TTC549 (cell line): ENCODE measurements around the gene SPATS2L.

ENCODE experiments used
- FAIRE-seq: peaks from 2 replicates; lab custom pipeline; 2012; peaks lifted over from hg19 to GRCh38; lab: Jason Lieb, UNC

The SPATS2L gene

GRCh38 chr2:200471324-200471848, 164.9 kb downstream of the SPATS2L start:
- FAIRE-seq = no peak

GRCh38 chr2:200471928-200472645, 165.6 kb downstream of the SPATS2L start:
- FAIRE-seq = no peak

DNA sequence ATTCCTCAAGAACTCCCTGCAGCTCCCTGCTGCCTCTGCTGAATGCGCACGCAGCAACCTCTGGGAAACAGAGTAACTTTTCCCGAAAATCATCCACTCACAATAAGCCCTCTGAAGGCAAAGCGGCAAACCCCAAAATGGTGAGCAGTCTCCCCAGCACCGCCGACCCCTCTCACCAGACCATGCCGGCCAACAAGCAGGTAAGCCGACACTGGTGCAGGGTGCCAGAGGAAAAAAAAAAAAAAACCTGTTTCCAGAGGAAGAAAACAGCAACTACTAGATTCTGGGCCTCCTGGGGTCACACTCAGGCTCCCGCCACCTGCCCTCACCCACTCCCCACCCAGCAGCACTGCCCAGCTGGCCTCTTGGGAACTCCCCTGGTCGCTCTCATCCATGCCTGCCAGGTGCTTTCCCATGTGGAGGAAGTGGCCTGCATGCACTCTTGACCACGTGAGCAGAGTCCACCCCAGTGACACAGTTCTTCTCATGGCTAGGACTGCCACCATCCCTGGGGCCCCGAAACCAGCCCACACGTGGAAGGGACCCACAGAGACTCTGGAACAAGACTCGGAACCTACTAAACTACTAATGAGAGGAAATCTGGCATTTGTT, 166.5 kb downstream of the SPATS2L start:
- FAIRE-seq = no peak

GRCh38 chr2:200475795-200476194, 169.3 kb downstream of the SPATS2L start:
- no peak for FAIRE-seq

- no peak for FAIRE-seq
Measured at GRCh38 chr2:200476836-200477235, 170.3 kb downstream of the SPATS2L start.

DNA sequence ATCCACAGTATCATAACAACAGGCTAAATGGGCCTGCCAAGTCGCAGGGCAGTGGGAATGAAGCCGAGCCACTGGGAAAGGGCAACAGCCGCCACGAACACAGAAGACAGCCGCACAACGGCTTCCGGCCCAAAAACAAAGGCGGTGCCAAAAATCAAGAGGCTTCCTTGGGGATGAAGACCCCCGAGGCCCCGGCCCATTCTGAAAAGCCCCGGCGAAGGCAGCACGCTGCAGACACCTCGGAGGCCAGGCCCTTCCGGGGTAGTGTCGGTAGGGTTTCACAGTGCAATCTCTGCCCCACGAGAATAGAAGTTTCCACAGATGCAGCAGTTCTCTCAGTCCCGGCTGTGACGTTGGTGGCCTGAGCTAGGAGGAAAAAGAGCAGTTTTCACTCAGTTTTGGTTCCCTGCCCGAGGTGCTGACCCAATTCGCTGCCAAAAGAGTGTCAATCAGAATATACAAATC, 171.2 kb downstream of the SPATS2L start:
- no peak for FAIRE-seq

DNA sequence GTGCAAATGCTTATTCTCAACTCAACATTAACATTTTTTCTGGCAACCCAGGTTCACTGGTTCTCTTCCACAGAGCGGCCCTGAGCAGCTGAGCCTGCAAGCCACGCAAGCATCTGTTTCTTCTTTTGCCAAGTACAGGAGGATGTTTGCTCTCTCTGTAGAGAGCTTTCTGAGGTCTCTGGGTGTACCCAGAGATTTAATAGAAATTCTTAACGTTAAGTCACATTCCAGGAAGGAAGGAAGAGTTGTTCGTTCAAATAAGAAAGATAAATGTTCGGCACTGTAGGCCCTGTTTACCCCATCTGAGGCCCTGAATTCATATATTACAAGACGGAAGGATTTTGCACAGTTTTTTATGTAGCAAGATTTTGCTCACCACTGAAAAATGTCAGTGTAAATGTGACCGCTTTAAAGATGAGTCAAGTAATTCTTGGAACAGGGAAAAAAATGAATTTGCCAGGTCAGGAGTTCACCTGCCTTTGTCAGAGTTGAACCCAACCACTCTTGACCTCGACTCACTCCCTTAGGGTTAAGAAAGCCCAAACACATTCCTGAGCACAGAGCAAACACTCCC, 173.3 kb downstream of the SPATS2L start:
- no peak for FAIRE-seq

DNA sequence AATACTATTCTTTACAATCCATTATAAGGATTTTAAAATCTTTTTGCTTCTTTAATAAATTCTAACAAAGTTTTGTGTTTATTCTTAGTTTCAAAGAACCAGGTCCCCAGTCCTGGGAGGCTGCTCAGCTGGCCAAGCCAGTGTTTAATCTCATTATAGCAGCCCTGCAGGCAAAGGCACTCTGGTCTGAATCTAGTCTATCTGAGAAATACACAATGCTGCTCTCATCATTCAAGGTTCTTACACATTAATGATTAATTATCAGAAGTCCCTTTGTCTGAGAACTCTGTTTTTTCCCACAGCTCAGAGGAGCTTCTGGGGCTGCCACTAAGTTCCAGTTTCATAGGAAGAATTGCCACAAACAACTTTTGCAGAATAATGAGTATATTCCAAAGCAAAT, 175.7 kb downstream of the SPATS2L start:
- FAIRE-seq = no peak

- FAIRE-seq = no peak
Measured at GRCh38 chr2:200483729-200484198, 177.3 kb downstream of the SPATS2L start.

GRCh38 chr2:200484934-200485333, 178.4 kb downstream of the SPATS2L start:
- FAIRE-seq = no peak

DNA sequence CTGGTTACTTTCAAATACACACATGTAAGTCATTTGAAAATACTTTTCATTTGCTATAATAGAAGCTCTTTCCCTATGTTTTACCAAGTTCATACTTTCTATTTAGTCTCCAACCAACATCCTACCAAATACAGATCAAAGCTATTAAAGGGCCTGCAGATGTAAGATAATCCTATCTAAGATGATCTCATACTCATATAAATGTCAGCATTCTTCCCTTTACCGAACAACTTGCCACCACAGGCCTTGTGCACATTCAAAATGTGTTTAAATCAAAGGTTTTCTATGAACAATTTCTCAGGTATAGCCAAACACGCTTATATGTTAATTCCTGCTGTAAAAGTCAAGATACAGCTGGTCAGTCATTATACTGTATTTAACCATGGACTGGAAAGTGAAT, 180.0 kb downstream of the SPATS2L start:
- FAIRE-seq = no peak

GRCh38 chr2:200488169-200488568, 181.7 kb downstream of the SPATS2L start:
- no peak for FAIRE-seq

- FAIRE-seq = no peak
Measured at GRCh38 chr2:200490001-200490400, 183.5 kb downstream of the SPATS2L start.

DNA sequence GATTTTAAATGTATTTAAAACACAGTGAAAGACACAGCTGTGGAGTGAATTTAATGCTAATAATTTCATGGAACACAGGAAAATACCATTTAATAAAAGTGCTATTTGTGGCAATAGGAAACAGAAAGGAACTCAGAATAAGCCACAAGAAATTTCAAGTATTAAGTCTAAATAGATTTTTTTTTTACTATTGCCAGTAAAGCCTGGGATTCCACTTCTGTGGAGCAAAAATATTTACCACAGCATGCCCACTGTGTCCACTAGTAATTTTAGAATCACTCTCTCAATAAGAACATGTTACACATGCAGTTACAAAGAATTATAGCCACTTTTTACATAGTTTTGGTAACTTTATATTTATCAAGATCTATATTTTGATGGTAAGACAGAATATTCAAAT, 186.2 kb downstream of the SPATS2L start:
- no peak for FAIRE-seq

GRCh38 chr2:200494048-200494447, 187.6 kb downstream of the SPATS2L start:
- no peak for FAIRE-seq

DNA sequence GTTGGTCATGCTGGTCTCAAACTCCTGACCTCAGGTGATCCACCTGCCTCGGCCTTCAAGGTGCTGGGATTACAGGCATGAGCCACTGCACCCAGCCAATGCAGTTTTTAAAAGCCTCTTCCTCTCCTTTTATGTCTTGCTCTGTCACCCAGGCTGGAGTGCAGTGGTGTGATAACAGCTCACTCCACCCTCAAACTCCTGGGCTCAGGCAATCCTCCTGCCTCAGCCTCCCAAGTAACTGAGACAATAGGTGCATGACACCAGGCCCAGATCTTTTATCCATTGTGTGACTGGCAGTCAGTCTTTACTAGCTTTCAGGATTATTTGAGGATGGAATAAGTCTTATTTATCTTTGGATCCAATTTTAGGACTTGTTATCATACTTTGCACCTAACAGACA, 190.2 kb downstream of the SPATS2L start:
- FAIRE-seq = no peak

DNA sequence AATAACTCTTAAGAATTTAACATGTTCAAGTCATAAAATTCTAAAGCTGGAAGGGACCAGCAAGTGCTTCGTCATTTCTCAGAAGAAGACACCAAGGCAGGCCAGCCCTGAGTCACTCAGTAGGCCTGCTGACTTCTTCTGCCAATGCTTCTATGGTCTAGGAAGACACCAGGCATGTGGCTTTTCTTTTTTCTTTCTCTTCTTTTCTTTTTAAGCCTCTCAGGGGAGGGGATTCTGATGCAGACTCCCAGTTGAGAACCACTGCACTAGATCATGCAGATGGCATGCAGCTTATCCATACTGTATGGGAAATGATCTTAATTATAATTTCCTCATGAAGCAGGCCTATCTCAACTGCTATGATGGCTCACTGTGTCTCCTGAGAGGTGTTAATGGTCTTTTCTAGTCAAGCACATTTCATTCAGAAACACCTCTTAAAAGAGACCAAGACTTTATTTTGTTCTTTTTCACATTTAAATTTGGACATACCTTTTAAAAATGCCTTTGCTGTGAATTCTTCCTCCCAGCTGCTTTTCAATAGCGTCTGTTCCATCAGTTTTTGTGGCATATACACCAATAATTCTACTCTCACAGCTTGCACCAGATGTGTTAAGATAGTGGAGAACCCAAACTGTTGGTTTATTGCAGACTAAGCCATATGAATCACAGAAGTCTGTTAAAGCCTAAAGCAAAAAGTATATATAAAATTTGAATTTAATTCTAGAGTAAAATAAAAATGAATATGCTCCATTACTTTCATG, 192.1 kb downstream of the SPATS2L start:
- FAIRE-seq = no peak

DNA sequence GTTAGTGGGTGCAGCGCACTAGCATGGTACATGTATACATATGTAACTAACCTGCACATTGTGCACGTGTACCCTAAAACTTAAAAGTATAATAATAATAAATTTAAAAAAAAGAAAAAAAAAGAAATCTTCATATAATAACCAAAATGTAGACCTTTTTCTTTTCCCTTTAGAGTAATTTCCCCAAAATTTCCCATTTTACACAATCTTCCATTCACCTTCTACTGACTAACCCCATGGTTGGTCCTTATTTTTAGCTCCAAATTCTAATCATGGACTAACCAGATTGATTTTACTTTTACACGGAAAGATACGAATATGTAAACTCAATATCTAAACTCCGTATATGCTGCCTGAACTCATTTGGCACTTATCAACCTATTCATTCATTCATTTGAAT, 195.7 kb downstream of the SPATS2L start:
- FAIRE-seq = no peak

DNA sequence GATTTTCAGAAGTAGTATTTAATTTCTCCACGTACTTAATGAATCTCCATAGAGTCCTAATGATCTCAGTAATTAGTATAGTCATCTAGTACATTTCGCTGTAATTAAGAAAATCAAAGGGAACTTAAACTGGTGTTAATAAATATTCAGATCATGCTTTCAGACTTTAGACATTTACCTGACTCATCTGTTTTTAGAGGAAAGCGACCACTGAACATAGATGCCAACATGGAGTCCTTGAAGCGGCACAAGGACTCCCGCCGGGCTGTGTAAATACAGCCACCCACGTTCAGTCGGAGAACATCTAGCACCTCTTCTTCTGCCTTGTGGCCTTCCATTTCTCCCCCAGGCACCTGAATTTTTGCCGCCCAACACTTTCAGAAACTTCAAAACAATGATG, 200.2 kb downstream of the SPATS2L start:
- no peak for FAIRE-seq

DNA sequence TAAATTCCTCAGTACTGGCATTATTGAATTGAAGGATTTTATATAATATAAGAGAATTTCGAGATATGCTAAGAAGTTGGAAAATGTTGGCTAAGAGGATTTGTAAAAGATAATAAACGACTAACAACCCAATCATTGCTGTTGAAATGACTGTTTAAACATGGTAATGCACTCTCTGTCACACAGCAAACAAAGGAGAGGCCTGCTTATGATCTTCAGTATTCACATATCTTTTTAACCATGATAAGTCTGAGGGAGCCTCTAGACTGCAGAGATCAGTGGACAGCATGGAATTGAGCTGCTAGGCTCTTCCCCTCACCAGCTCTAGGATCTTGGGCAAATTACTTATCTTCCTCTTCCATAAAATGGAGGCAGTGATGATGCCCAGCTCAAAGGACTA, 200.7 kb downstream of the SPATS2L start:
- FAIRE-seq = no peak

DNA sequence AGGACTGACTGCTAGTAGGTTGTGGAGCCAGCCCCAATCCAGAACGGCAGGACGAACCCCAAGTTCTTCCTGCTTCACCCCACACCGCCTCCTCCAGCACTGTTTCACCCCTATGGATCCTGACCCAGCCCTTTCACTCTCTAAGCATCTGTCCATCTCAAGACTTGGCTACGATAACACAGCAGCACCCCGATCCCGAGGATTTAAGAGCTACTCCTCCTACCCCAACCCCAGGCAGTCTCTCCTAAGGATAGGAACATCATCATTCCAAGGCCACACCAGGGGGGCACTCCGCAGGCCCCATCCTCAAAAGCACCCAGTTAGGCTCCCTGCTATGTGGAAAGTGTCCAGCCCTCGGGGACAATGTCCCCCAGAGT, 202.7 kb downstream of the SPATS2L start:
- no peak for FAIRE-seq

GRCh38 chr2:200509612-200510433, 203.3 kb downstream of the SPATS2L start, which contains the start of gene KCTD18:
Gene KCTD18 (minus strand): TSS chr2:200510068. CDS start chr2:200507016, 3,052 bp downstream.
- no peak for FAIRE-seq
